Measurements from ENCODE around the gene MARCHF10. TPM values are rescaled to one million over a fixed set of nuclear protein-coding genes. Genes with fewer than 3 reads are reported as not detected.

MARCHF10 gene
- total and polyA plus RNA-seq, 8 donors: 0.20 to 0.77 (median 0.41) TPM; not detected in 3

GRCh38 chr17:62802561-62803205, 5.4 kb downstream of the MARCHF10 start:
- H3K27me3 ChIP-seq: no peaks in the 10 kb centered on the region
- H3K27ac ChIP-seq: no peak overlapping the region
- H3K4me1 ChIP-seq: peaks cover 0 to 1% (median 0%) of the 10 kb centered on the region in 3 donors
- no peak for TF ChIP-seq CTCF (IDR thresholded peaks at IDR 0.05)
- H3K4me3 ChIP-seq: no peak overlapping the region
- intact Hi-C loops (cut with DNase I): no loop called here
- no peaks in the 10 kb centered on the region for H3K36me3 ChIP-seq
- WGBS, 2 donors: 63 to 71% methylated on average over 9 of the region's 9 CpGs
- DNase-seq (no peak), FAIRE-seq (no peak), ATAC-seq (no peak)
- H3K9me3 ChIP-seq: no peaks in the 10 kb centered on the region

- ATAC-seq (no peak), DNase-seq (no peak), FAIRE-seq (no peak)
- intact Hi-C loops (cut with DNase I): no loop called here
- 73% methylated on average over 7 of the region's 7 CpGs for WGBS, 2 donors
- H3K4me3 ChIP-seq: no peak overlapping the region
- no peaks in the 10 kb centered on the region for H3K4me1 ChIP-seq
- H3K36me3 ChIP-seq: no peaks in the 10 kb centered on the region
- TF ChIP-seq CTCF (IDR thresholded peaks at IDR 0.05): no peak
- H3K9me3 ChIP-seq: no peaks in the 10 kb centered on the region
- no peak overlapping the region for H3K27ac ChIP-seq
- no peaks in the 10 kb centered on the region for H3K27me3 ChIP-seq
Measured at GRCh38 chr17:62801553-62802114, 6.5 kb downstream of the MARCHF10 start.

- FAIRE-seq (no peak), ATAC-seq (peak; percentile 64 to 91 (median 90)), DNase-seq (peak in 3 of 6 donors; percentile 28 to 40 (median 31))
- Histone ChIP-seq H3K27me3 (no peaks in the 10 kb centered on the region), H3K27ac (peak overlapping the region in 1 of 4 donors; percentile 64), H3K4me1 (no peaks in the 10 kb centered on the region), H3K36me3 (no peaks in the 10 kb centered on the region), H3K9me3 (no peaks in the 10 kb centered on the region), H3K4me3 (no peak overlapping the region)
- no peak for TF ChIP-seq CTCF (IDR thresholded peaks at IDR 0.05)
- intact Hi-C loops (cut with DNase I): no loop called here
- 8 to 13% methylated on average over 7 of the region's 7 CpGs for WGBS, 2 donors
Measured at GRCh38 chr17:62800585-62800984, 7.5 kb downstream of the MARCHF10 start.

- Histone ChIP-seq H3K36me3 (no peaks in the 10 kb centered on the region), H3K9me3 (no peaks in the 10 kb centered on the region), H3K27me3 (no peaks in the 10 kb centered on the region), H3K27ac (no peak overlapping the region), H3K4me3 (no peak overlapping the region), H3K4me1 (no peaks in the 10 kb centered on the region)
- intact Hi-C loops (cut with DNase I): no loop called here
- no peak for TF ChIP-seq CTCF (IDR thresholded peaks at IDR 0.05)
- ATAC-seq (no peak), FAIRE-seq (no peak), DNase-seq (no peak)
Measured at GRCh38 chr17:62797959-62798358, 10.2 kb downstream of the MARCHF10 start.

GRCh38 chr17:62796291-62796690, 11.8 kb downstream of the MARCHF10 start:
- ATAC-seq (no peak), FAIRE-seq (no peak), DNase-seq (no peak)
- Histone ChIP-seq H3K9me3 (no peaks in the 10 kb centered on the region), H3K27me3 (no peaks in the 10 kb centered on the region), H3K27ac (no peak overlapping the region), H3K4me3 (no peak overlapping the region), H3K36me3 (no peaks in the 10 kb centered on the region), H3K4me1 (no peaks in the 10 kb centered on the region)
- WGBS, 2 donors: 64 to 75% methylated on average over 1 of the region's 1 CpG
- TF ChIP-seq CTCF (IDR thresholded peaks at IDR 0.05): no peak
- intact Hi-C loops (cut with DNase I): no loop called here

All from pancreas (tissue), 10 donors.